HepG2 (cell line): ENCODE measurements around the gene POMT1. TPM values are rescaled to one million over a fixed set of nuclear protein-coding genes. Genes with fewer than 3 reads are reported as not detected.

ENCODE experiments used
- ATAC-seq: fragments of 200-7000 bp; cut with Tn5 transposase; 3 replicates; pipeline ENCODE4 v1.9.1; 2020; ENCODE audit warnings: mild to moderate bottlenecking, moderate library complexity
- BruUV-seq: library from RNA; stranded (reverse); fragments of 400-500 nt; replicated peaks from 2 replicates; lab custom pipeline; 2021; lab: Mats Ljungman, UMichigan
- CTCF ChIA-PET: fragments of 300-600 bp; formaldehyde crosslinking; extraction: SDS; loops from one replicate; lab custom pipeline; 2021; ENCODE audit warnings: low total read pairs, inconsistent platforms, low intra/inter-chr PET ratio; lab: Yijun Ruan, JAX
- POLR2A ChIA-PET: fragments of 350-600 bp; sonication (Branson Sonifier 250); formaldehyde crosslinking; loops from one replicate; lab custom pipeline; 2020; ENCODE audit warnings: antibody characterized with exemption, inconsistent platforms; lab: Yijun Ruan, JAX
- DNase-seq: peaks from one replicate; pipeline ENCODE4 v3.0.0-alpha.2; 2015; ENCODE audit warnings: low spot score
- FAIRE-seq: peaks from 3 replicates; lab custom pipeline; 2011; peaks lifted over from hg19 to GRCh38; lab: Jason Lieb, UNC
- H2AFZ ChIP-seq: one replicate; pipeline ENCODE4 v1.6.1; 2011; ENCODE audit warnings: low read length, inconsistent platforms
- H3K27ac ChIP-seq: fragments of 300-600 bp; 3 replicates; pipeline ENCODE4 v1.8.0; 2011; ENCODE audit warnings: mixed run types, mild to moderate bottlenecking, mixed read lengths, low read length, inconsistent platforms; ENCODE audit not compliant: insufficient read depth; ENCODE audit errors: extremely low read length
- H3K27me3 ChIP-seq, 2 experiments: fragments of 200-600 bp in 1 of 2; 2 replicates in 1 of 2; 3 replicates in 1 of 2; pipeline versions ENCODE4 v1.6.0 to v1.8.0; 2011; ENCODE audit warnings: low read length in 2 of 2, mild to moderate bottlenecking in 2 of 2, moderate library complexity in 2 of 2, inconsistent platforms in 1 of 2; ENCODE audit not compliant: insufficient read depth in 2 of 2, control insufficient read depth in 1 of 2
- H3K36me3 ChIP-seq, 2 experiments: fragments of 200-600 bp in 1 of 2; replicated peaks in 1 of 2; 2 replicates in 1 of 2; 3 replicates in 1 of 2; pipeline versions ENCODE4 v1.5.1 to v1.8.0; 2011; ENCODE audit warnings: low read length in 2 of 2, inconsistent platforms in 1 of 2; ENCODE audit not compliant: insufficient read depth in 2 of 2, control insufficient read depth in 1 of 2
- H3K4me1 ChIP-seq: 2 replicates; pipeline ENCODE4 v1.5.1; 2012; ENCODE audit warnings: low read length, inconsistent platforms; ENCODE audit not compliant: insufficient read depth
- H3K4me2 ChIP-seq: 2 replicates; pipeline ENCODE4 v1.6.0; 2011; ENCODE audit warnings: low read depth, low read length, inconsistent platforms
- H3K4me3 ChIP-seq, 3 experiments: fragments of 200-600 bp in 1 of 3; sonication (generic), shearing (Covaris generic) in 1 of 3; replicated peaks in 1 of 3; 2 replicates each; pipeline ENCODE4 v1.5.1; 2011 to 2016; ENCODE audit warnings: low read length in 3 of 3, inconsistent platforms in 2 of 3, low read depth in 2 of 3, mild to moderate bottlenecking in 2 of 3, control low read depth in 1 of 3, mixed read lengths in 1 of 3; ENCODE audit not compliant: insufficient read depth in 1 of 3
- H3K79me2 ChIP-seq: one replicate; pipeline ENCODE4 v1.6.1; 2011; ENCODE audit warnings: low read length, inconsistent platforms; ENCODE audit not compliant: insufficient read depth
- H3K9ac ChIP-seq: 2 replicates; pipeline ENCODE4 v1.6.0; 2011; ENCODE audit warnings: mild to moderate bottlenecking, low read depth, low read length, inconsistent platforms; ENCODE audit not compliant: insufficient read depth
- H3K9me3 ChIP-seq: 2 replicates; pipeline ENCODE4 v1.5.1; 2012; ENCODE audit warnings: mild to moderate bottlenecking, low read length
- H4K20me1 ChIP-seq: 2 replicates; pipeline ENCODE4 v1.6.0; 2011; ENCODE audit warnings: inconsistent platforms, mild to moderate bottlenecking, low read length, moderate library complexity; ENCODE audit not compliant: insufficient read depth
- NAIF1 ChIP-seq: sonication (generic); formaldehyde crosslinking; IDR thresholded peaks from 2 replicates; pipeline ENCODE4 v1.5.0; 2020; ENCODE audit warnings: mild to moderate bottlenecking, missing genetic modification reagents, borderline replicate concordance
- SMAD1 ChIP-seq: sonication (generic); formaldehyde crosslinking; IDR thresholded peaks from 2 replicates; pipeline ENCODE4 v1.4.0; 2020; ENCODE audit warnings: missing genetic modification reagents, low read depth, mild to moderate bottlenecking, borderline replicate concordance
- ZFP62 ChIP-seq: sonication (generic); formaldehyde crosslinking; IDR thresholded peaks from 2 replicates; pipeline ENCODE4 v1.4.0; 2020; ENCODE audit warnings: missing genetic modification reagents
- ZNF10 ChIP-seq: sonication (generic); formaldehyde crosslinking; IDR thresholded peaks from 2 replicates; pipeline ENCODE4 v1.4.0; 2020; ENCODE audit warnings: mild to moderate bottlenecking, low read depth, missing genetic modification reagents, borderline replicate concordance
- ZNF20 ChIP-seq: sonication (generic); formaldehyde crosslinking; IDR thresholded peaks from 2 replicates; pipeline ENCODE4 v1.4.0; 2020; ENCODE audit warnings: mild to moderate bottlenecking, moderate library complexity, missing genetic modification reagents
- ZNF816 ChIP-seq: sonication (generic); formaldehyde crosslinking; IDR thresholded peaks from 2 replicates; pipeline ENCODE4 v1.8.0; 2022; ENCODE audit warnings: missing genetic modification reagents, mild to moderate bottlenecking, borderline replicate concordance
- WGBS: methylation state at CpG from one replicate; pipeline ENCODE4 v1.1.6; 2017; ENCODE audit warnings: low lambda C conversion rate; 5-methylcytosine and 5-hydroxymethylcytosine counted together
- in situ Hi-C: cut with HindIII; loops from 2 replicates; pipeline ENCODE4 v1.10.0; 2017; ENCODE audit warnings: low pct_unique_long_range_greater_than_20kb; ENCODE audit not compliant: extremely low pct_ligation_motif_present
- intact Hi-C: fragments of 100-400 bp; cut with micrococcal nuclease; formaldehyde crosslinking; loops from one replicate; pipeline ENCODE4 v1.10.0; 2022; ENCODE audit not compliant: unreplicated experiment
- polyA plus RNA-seq, 8 experiments: library from polyadenylated mRNA; depleted of rRNA in 3 of 8; stranded (reverse) in 7 of 8; unstranded in 1 of 8; fragments of >200 nt; fragmentation: Illumina TruSeq in 4 of 8; extraction: Trizol in 4 of 8; gene quantifications; 2 replicates each; pipeline versions ENCODE4 v1.2.1 to v1.2.3, GENCODE V29; 2011 to 2016; ENCODE audit warnings: low read depth in 4 of 8, missing spikeins in 1 of 8, mixed read lengths in 1 of 8; ENCODE audit not compliant: insufficient read depth in 1 of 8
- total RNA-seq, 5 experiments: library from RNA; depleted of rRNA; stranded (reverse); fragments of >200 nt; fragmentation: Illumina TruSeq; extraction: Trizol; gene quantifications; 2 replicates each; pipeline ENCODE4 v1.2.3, GENCODE V29; 2016; ENCODE audit warnings: low read depth in 1 of 5
- TF ChIP-seq, protein P1 (sequence below): sonication (generic); formaldehyde crosslinking; conservative IDR thresholded peaks from 2 replicates; pipeline ENCODE4 v1.8.1; 2023; ENCODE audit warnings: missing genetic modification reagents
- TF ChIP-seq, protein P2 (sequence below): sonication (generic); formaldehyde crosslinking; IDR thresholded peaks from 2 replicates; pipeline ENCODE4 v1.8.0; 2022; ENCODE audit warnings: low read depth, missing genetic modification reagents

POMT1 gene
- total and polyA plus RNA-seq, 2 of the 13 experiments (the other 11 are each of a cell fraction or from before 2014, with no cell fraction given), result 21.6 to 22.7 TPM

DNA sequence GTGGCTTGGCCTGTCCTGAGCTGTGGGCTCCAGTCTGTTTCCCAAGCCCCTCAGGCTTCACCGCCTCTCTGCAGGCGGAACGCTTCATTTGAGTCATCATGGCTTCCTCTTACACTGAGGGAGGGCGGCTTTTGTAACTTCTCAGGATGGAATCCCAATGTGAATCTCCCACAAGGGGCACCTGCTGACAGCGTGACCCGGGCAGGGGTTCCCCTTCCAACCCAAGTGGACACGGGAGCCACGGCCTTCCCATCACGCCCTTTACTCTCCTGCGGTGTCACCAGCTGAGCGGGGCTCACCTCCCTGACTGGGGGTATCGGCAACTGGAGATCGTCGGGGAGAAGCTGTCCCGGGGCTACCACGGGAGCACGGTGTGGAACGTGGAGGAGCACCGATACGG lies 15.8 kb downstream of the POMT1 start:
- in situ Hi-C loops, result no loop called here
- FAIRE-seq, result no peak
- no peaks in the 10 kb centered on the region for H3K27me3 ChIP-seq
- H3K36me3 ChIP-seq, result peaks cover 23 to 55% of the 10 kb centered on the region in 2 experiments
- H3K9ac ChIP-seq, result no peak overlapping the region
- DNase-seq, result no peak
- no peak overlapping the region for H3K27ac ChIP-seq
- ChIA-PET CTCF (no interaction called here), POLR2A (no interaction called here)
- no peaks in the 10 kb centered on the region for H3K79me2 ChIP-seq
- TF ChIP-seq, protein P1, sequence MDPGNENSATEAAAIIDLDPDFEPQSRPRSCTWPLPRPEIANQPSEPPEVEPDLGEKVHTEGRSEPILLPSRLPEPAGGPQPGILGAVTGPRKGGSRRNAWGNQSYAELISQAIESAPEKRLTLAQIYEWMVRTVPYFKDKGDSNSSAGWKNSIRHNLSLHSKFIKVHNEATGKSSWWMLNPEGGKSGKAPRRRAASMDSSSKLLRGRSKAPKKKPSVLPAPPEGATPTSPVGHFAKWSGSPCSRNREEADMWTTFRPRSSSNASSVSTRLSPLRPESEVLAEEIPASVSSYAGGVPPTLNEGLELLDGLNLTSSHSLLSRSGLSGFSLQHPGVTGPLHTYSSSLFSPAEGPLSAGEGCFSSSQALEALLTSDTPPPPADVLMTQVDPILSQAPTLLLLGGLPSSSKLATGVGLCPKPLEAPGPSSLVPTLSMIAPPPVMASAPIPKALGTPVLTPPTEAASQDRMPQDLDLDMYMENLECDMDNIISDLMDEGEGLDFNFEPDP, result no peak
- TF ChIP-seq ZFP62 (CRISPR knock-in tag) (no peak), ZNF20 (CRISPR knock-in tag) (no peak), ZNF816 (CRISPR knock-in tag) (no peak), SMAD1 (CRISPR knock-in tag) (no peak), ZNF10 (no peak), NAIF1 (CRISPR knock-in tag) (no peak)
- TF ChIP-seq, protein P2, sequence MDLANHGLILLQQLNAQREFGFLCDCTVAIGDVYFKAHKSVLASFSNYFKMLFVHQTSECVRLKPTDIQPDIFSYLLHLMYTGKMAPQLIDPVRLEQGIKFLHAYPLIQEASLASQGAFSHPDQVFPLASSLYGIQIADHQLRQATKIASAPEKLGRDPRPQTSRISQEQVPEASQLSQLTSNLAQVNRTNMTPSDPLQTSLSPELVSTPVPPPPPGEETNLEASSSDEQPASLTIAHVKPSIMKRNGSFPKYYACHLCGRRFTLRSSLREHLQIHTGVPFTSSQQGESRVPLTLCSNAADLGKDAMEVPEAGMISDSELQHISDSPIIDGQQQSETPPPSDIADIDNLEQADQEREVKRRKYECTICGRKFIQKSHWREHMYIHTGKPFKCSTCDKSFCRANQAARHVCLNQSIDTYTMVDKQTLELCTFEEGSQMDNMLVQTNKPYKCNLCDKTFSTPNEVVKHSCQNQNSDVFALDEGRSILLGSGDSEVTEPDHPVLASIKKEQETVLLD (CRISPR knock-in tag), result no peak
- no peaks in the 10 kb centered on the region for H3K9me3 ChIP-seq
- 94% methylated on average over 13 of the region's 20 CpGs for WGBS
- no peak overlapping the region for H3K4me2 ChIP-seq
- no peaks in the 10 kb centered on the region for H4K20me1 ChIP-seq
- H3K4me3 ChIP-seq, result no peak overlapping the region
- H3K4me1 ChIP-seq, result no peaks in the 10 kb centered on the region
- BruUV-seq, result no TSS peak
- ATAC-seq, result no peak
- intact Hi-C loops, result no loop called here
- no peak overlapping the region for H2AFZ ChIP-seq
